ENCODE data around the gene SLC26A6. TPM values are rescaled to one million over a fixed set of nuclear protein-coding genes. Genes with fewer than 3 reads are reported as not detected.

Gene SLC26A6
- total and polyA plus RNA-seq, 4 donors, result 4.4 to 13.1 (median 6.3) TPM

GRCh38 chr3:48600711-48601621, 34.3 kb downstream of the SLC26A6 start:
- H3K4me1 ChIP-seq (ENCODE audit: control insufficient read depth in 4 of 4, insufficient read depth in 4 of 4, low read length in 3 of 4), result no peaks in the 10 kb centered on the region
- H3K27ac ChIP-seq (ENCODE audit: low read depth in 1 of 2, low read length in 2 of 2), result no peak overlapping the region
- no peaks in the 10 kb centered on the region for H3K27me3 ChIP-seq (ENCODE audit: control insufficient read depth in 4 of 4, insufficient read depth in 4 of 4, low read length in 3 of 4)
- DNase-seq (ENCODE audit: low spot score), result no peak
- 97% methylated on average over 19 of the region's 19 CpGs for WGBS
- TF ChIP-seq FOXA1 (IDR thresholded peaks at IDR 0.05) (no peak), HNF4G (IDR thresholded peaks at IDR 0.05) (no peak), GABPA (IDR thresholded peaks at IDR 0.05 in 1 of 2, conservative IDR thresholded peaks at IDR 0.05 in 1 of 2) (no peak), SP1 (IDR thresholded peaks at IDR 0.05) (no peak), REST (IDR thresholded peaks at IDR 0.05) (no peak), EGR1 (IDR thresholded peaks at IDR 0.05; ENCODE audit: low read depth in 2 of 2) (no peak), ZBTB33 (IDR thresholded peaks at IDR 0.05) (no peak), RAD21 (IDR thresholded peaks at IDR 0.05) (no peak), HNF4A (conservative IDR thresholded peaks at IDR 0.05) (no peak), TAF1 (conservative IDR thresholded peaks at IDR 0.05) (no peak), YY1 (IDR thresholded peaks at IDR 0.05) (no peak), NR2F2 (IDR thresholded peaks at IDR 0.05) (no peak), JUND (IDR thresholded peaks at IDR 0.05) (no peak), RXRA (IDR thresholded peaks at IDR 0.05) (no peak), FOXA2 (IDR thresholded peaks at IDR 0.05) (no peak)
- TF ChIP-seq, protein P1, sequence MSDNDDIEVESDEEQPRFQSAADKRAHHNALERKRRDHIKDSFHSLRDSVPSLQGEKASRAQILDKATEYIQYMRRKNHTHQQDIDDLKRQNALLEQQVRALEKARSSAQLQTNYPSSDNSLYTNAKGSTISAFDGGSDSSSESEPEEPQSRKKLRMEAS (IDR thresholded peaks at IDR 0.05), result no peak
- TF ChIP-seq, protein P2, sequence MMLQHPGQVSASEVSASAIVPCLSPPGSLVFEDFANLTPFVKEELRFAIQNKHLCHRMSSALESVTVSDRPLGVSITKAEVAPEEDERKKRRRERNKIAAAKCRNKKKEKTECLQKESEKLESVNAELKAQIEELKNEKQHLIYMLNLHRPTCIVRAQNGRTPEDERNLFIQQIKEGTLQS (IDR thresholded peaks at IDR 0.05), result no peak
- TF ChIP-seq, protein P3, sequence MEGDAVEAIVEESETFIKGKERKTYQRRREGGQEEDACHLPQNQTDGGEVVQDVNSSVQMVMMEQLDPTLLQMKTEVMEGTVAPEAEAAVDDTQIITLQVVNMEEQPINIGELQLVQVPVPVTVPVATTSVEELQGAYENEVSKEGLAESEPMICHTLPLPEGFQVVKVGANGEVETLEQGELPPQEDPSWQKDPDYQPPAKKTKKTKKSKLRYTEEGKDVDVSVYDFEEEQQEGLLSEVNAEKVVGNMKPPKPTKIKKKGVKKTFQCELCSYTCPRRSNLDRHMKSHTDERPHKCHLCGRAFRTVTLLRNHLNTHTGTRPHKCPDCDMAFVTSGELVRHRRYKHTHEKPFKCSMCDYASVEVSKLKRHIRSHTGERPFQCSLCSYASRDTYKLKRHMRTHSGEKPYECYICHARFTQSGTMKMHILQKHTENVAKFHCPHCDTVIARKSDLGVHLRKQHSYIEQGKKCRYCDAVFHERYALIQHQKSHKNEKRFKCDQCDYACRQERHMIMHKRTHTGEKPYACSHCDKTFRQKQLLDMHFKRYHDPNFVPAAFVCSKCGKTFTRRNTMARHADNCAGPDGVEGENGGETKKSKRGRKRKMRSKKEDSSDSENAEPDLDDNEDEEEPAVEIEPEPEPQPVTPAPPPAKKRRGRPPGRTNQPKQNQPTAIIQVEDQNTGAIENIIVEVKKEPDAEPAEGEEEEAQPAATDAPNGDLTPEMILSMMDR (IDR thresholded peaks at IDR 0.05; ENCODE audit: low read depth, low read length, missing input control), result no peak
- peaks cover 19 to 83% (median 66%) of the 10 kb centered on the region in 4 donors for H3K36me3 ChIP-seq (ENCODE audit: control insufficient read depth in 4 of 4, insufficient read depth in 3 of 4, low read depth in 1 of 4, low read length in 3 of 4)
- no peak overlapping the region for H3K4me3 ChIP-seq (ENCODE audit: low read depth in 1 of 3, low read length in 3 of 3)
- H3K9me3 ChIP-seq (ENCODE audit: control insufficient read depth in 4 of 4, low read length in 3 of 4), result no peaks in the 10 kb centered on the region
- H3K9ac ChIP-seq (ENCODE audit: low read depth in 1 of 2, low read length in 2 of 2), result no peak overlapping the region
